Measurements from ENCODE around the gene DMRT1. TPM values are rescaled to one million over a fixed set of nuclear protein-coding genes. Genes with fewer than 3 reads are reported as not detected.

Gene DMRT1
- total RNA-seq, 1 donor from 2014 or later: not detected

- no peaks in the 10 kb centered on the region for H3K9me3 Mint-ChIP-seq (ENCODE audit: low read depth)
- no peaks in the 10 kb centered on the region for H3K4me1 Mint-ChIP-seq (ENCODE audit: low read depth)
- H3K36me3 Mint-ChIP-seq (ENCODE audit: insufficient read depth): no peaks in the 10 kb centered on the region
- DNase-seq (ENCODE audit: low spot score, unreplicated experiment): no peak
- H3K27me3 Mint-ChIP-seq: peaks cover 6% of the 10 kb centered on the region
- no peak overlapping the region for H3K27ac Mint-ChIP-seq
- no peak overlapping the region for H3K4me3 Mint-ChIP-seq (ENCODE audit: low read depth)
- TF ChIP-seq, protein P1, sequence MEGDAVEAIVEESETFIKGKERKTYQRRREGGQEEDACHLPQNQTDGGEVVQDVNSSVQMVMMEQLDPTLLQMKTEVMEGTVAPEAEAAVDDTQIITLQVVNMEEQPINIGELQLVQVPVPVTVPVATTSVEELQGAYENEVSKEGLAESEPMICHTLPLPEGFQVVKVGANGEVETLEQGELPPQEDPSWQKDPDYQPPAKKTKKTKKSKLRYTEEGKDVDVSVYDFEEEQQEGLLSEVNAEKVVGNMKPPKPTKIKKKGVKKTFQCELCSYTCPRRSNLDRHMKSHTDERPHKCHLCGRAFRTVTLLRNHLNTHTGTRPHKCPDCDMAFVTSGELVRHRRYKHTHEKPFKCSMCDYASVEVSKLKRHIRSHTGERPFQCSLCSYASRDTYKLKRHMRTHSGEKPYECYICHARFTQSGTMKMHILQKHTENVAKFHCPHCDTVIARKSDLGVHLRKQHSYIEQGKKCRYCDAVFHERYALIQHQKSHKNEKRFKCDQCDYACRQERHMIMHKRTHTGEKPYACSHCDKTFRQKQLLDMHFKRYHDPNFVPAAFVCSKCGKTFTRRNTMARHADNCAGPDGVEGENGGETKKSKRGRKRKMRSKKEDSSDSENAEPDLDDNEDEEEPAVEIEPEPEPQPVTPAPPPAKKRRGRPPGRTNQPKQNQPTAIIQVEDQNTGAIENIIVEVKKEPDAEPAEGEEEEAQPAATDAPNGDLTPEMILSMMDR (IDR thresholded peaks at IDR 0.05; ENCODE audit: unreplicated experiment): no peak
These were observed 160.3 kb downstream of the DMRT1 start for GRCh38 chr9:1001838-1002237.

- Mint-ChIP-seq H3K4me3 (ENCODE audit: low read depth) (no peak overlapping the region), H3K4me1 (ENCODE audit: low read depth) (no peaks in the 10 kb centered on the region), H3K9me3 (ENCODE audit: low read depth) (no peaks in the 10 kb centered on the region), H3K27ac (no peak overlapping the region), H3K36me3 (ENCODE audit: insufficient read depth) (no peaks in the 10 kb centered on the region), H3K27me3 (peaks cover 14% of the 10 kb centered on the region)
- no peak for DNase-seq (ENCODE audit: low spot score, unreplicated experiment)
- TF ChIP-seq, protein P1 (IDR thresholded peaks at IDR 0.05; ENCODE audit: unreplicated experiment): no peak
These were observed 161.2 kb downstream of the DMRT1 start for GRCh38 chr9:1002678-1003077.

GRCh38 chr9:1005043-1005667 lies 163.7 kb downstream of the DMRT1 start:
- Mint-ChIP-seq H3K9me3 (ENCODE audit: low read depth) (no peaks in the 10 kb centered on the region), H3K27me3 (peaks cover 32% of the 10 kb centered on the region), H3K4me3 (ENCODE audit: low read depth) (no peak overlapping the region), H3K27ac (no peak overlapping the region), H3K4me1 (ENCODE audit: low read depth) (no peaks in the 10 kb centered on the region), H3K36me3 (ENCODE audit: insufficient read depth) (no peaks in the 10 kb centered on the region)
- DNase-seq (ENCODE audit: low spot score, unreplicated experiment): no peak
- TF ChIP-seq, protein P1 (IDR thresholded peaks at IDR 0.05; ENCODE audit: unreplicated experiment): peak; percentile 70

- H3K27ac Mint-ChIP-seq: no peak overlapping the region
- H3K4me3 Mint-ChIP-seq (ENCODE audit: low read depth): no peak overlapping the region
- H3K4me1 Mint-ChIP-seq (ENCODE audit: low read depth): no peaks in the 10 kb centered on the region
- peaks cover 35% of the 10 kb centered on the region for H3K27me3 Mint-ChIP-seq
- DNase-seq (ENCODE audit: low spot score, unreplicated experiment): no peak
- TF ChIP-seq, protein P1 (IDR thresholded peaks at IDR 0.05; ENCODE audit: unreplicated experiment): no peak
- no peaks in the 10 kb centered on the region for H3K36me3 Mint-ChIP-seq (ENCODE audit: insufficient read depth)
- H3K9me3 Mint-ChIP-seq (ENCODE audit: low read depth): no peaks in the 10 kb centered on the region
These were observed 165.8 kb downstream of the DMRT1 start for GRCh38 chr9:1007312-1007711.

- TF ChIP-seq, protein P1 (IDR thresholded peaks at IDR 0.05; ENCODE audit: unreplicated experiment): no peak
- no peak for DNase-seq (ENCODE audit: low spot score, unreplicated experiment)
- Mint-ChIP-seq H3K9me3 (ENCODE audit: low read depth) (no peaks in the 10 kb centered on the region), H3K27me3 (peaks cover 41% of the 10 kb centered on the region), H3K36me3 (ENCODE audit: insufficient read depth) (no peaks in the 10 kb centered on the region), H3K4me1 (ENCODE audit: low read depth) (no peaks in the 10 kb centered on the region), H3K4me3 (ENCODE audit: low read depth) (no peak overlapping the region), H3K27ac (no peak overlapping the region)
These were observed 166.7 kb downstream of the DMRT1 start for GRCh38 chr9:1008216-1008615.

Measured in progenitor cell of endocrine pancreas (in vitro differentiated cells).